Measurements from ENCODE around the gene ERN1.
A peak's percentile ranks its signal among the peaks of the same experiment; 100 is the strongest.

ERN1 gene

GRCh38 chr17:64120159-64120810 lies 9.7 kb downstream of the ERN1 start:
- H3K27me3 Mint-ChIP-seq = no peaks in the 10 kb centered on the region
- ATAC-seq (replicated peaks) (peak; percentile 20 to 31), DNase-seq (no peak)
- no peaks in the 10 kb centered on the region for H3K9me3 Mint-ChIP-seq
- peak overlapping the region in 1 of 2 donors; percentile 25 for H3K4me3 Mint-ChIP-seq
- H3K4me1 Mint-ChIP-seq = peaks cover 16 to 25% of the 10 kb centered on the region in 2 donors
- H3K27ac Mint-ChIP-seq = peak overlapping the region; percentile 51
- peaks cover 3 to 6% of the 10 kb centered on the region in 2 donors for H3K36me3 Mint-ChIP-seq

- ATAC-seq (replicated peaks) (no peak), DNase-seq (no peak)
- Mint-ChIP-seq H3K4me3 (no peak overlapping the region), H3K27me3 (no peaks in the 10 kb centered on the region), H3K27ac (no peak overlapping the region), H3K36me3 (no peaks in the 10 kb centered on the region), H3K4me1 (peaks cover 17 to 25% of the 10 kb centered on the region in 2 donors), H3K9me3 (no peaks in the 10 kb centered on the region)
Measured at GRCh38 chr17:64117981-64118979, 11.7 kb downstream of the ERN1 start.

GRCh38 chr17:64115822-64116534 lies 14.0 kb downstream of the ERN1 start:
- peaks cover 15 to 17% of the 10 kb centered on the region in 2 donors for H3K4me1 Mint-ChIP-seq
- ATAC-seq (replicated peaks) = no peak
- no peaks in the 10 kb centered on the region for H3K27me3 Mint-ChIP-seq
- no peaks in the 10 kb centered on the region for H3K36me3 Mint-ChIP-seq
- no peak overlapping the region for H3K27ac Mint-ChIP-seq
- no peak overlapping the region for H3K4me3 Mint-ChIP-seq
- no peak for DNase-seq
- no peaks in the 10 kb centered on the region for H3K9me3 Mint-ChIP-seq

- ATAC-seq (replicated peaks) (no peak), DNase-seq (no peak)
- H3K9me3 Mint-ChIP-seq = no peaks in the 10 kb centered on the region
- no peaks in the 10 kb centered on the region for H3K27me3 Mint-ChIP-seq
- H3K36me3 Mint-ChIP-seq = no peaks in the 10 kb centered on the region
- H3K4me3 Mint-ChIP-seq = no peak overlapping the region
- H3K27ac Mint-ChIP-seq = no peak overlapping the region
- H3K4me1 Mint-ChIP-seq = peaks cover 13 to 14% of the 10 kb centered on the region in 2 donors
Measured at GRCh38 chr17:64115043-64115698, 14.8 kb downstream of the ERN1 start.

- Mint-ChIP-seq H3K27me3 (no peaks in the 10 kb centered on the region), H3K4me1 (peaks cover 10 to 19% of the 10 kb centered on the region in 2 donors), H3K4me3 (no peak overlapping the region), H3K36me3 (no peaks in the 10 kb centered on the region), H3K27ac (no peak overlapping the region), H3K9me3 (no peaks in the 10 kb centered on the region)
- no peak for ATAC-seq (replicated peaks)
- DNase-seq = no peak
Measured at GRCh38 chr17:64113006-64113405, 16.9 kb downstream of the ERN1 start.

- Mint-ChIP-seq H3K9me3 (no peaks in the 10 kb centered on the region), H3K4me3 (no peak overlapping the region), H3K27ac (no peak overlapping the region), H3K27me3 (no peaks in the 10 kb centered on the region), H3K36me3 (no peaks in the 10 kb centered on the region), H3K4me1 (peaks cover 10 to 19% of the 10 kb centered on the region in 2 donors)
- no peak for DNase-seq
- no peak for ATAC-seq (replicated peaks)
Measured at GRCh38 chr17:64111831-64112230, 18.1 kb downstream of the ERN1 start.

- H3K9me3 Mint-ChIP-seq = no peaks in the 10 kb centered on the region
- no peak overlapping the region for H3K27ac Mint-ChIP-seq
- peaks cover 9 to 13% of the 10 kb centered on the region in 2 donors for H3K4me1 Mint-ChIP-seq
- no peaks in the 10 kb centered on the region for H3K27me3 Mint-ChIP-seq
- DNase-seq (no peak), ATAC-seq (replicated peaks) (no peak)
- H3K4me3 Mint-ChIP-seq = no peak overlapping the region
- H3K36me3 Mint-ChIP-seq = no peaks in the 10 kb centered on the region
Measured at GRCh38 chr17:64110379-64111152, 19.4 kb downstream of the ERN1 start.

- Mint-ChIP-seq H3K27ac (no peak overlapping the region), H3K36me3 (no peaks in the 10 kb centered on the region), H3K9me3 (no peaks in the 10 kb centered on the region), H3K27me3 (no peaks in the 10 kb centered on the region), H3K4me3 (no peak overlapping the region), H3K4me1 (peaks cover 9 to 13% of the 10 kb centered on the region in 2 donors)
- ATAC-seq (replicated peaks) (no peak), DNase-seq (no peak)
Measured at GRCh38 chr17:64109400-64109799, 20.5 kb downstream of the ERN1 start.

GRCh38 chr17:64107500-64108236 lies 22.3 kb downstream of the ERN1 start:
- Mint-ChIP-seq H3K9me3 (no peaks in the 10 kb centered on the region), H3K36me3 (no peaks in the 10 kb centered on the region), H3K4me3 (no peak overlapping the region), H3K4me1 (peaks cover 6 to 13% of the 10 kb centered on the region in 2 donors), H3K27ac (no peak overlapping the region), H3K27me3 (no peaks in the 10 kb centered on the region)
- DNase-seq (no peak), ATAC-seq (replicated peaks) (no peak)

GRCh38 chr17:64106918-64107317 lies 23.0 kb downstream of the ERN1 start:
- no peak overlapping the region for H3K27ac Mint-ChIP-seq
- ATAC-seq (replicated peaks) = no peak
- no peak overlapping the region for H3K4me3 Mint-ChIP-seq
- no peaks in the 10 kb centered on the region for H3K36me3 Mint-ChIP-seq
- DNase-seq = no peak
- H3K27me3 Mint-ChIP-seq = no peaks in the 10 kb centered on the region
- H3K9me3 Mint-ChIP-seq = no peaks in the 10 kb centered on the region
- peaks cover 6 to 13% of the 10 kb centered on the region in 2 donors for H3K4me1 Mint-ChIP-seq

- Mint-ChIP-seq H3K27me3 (no peaks in the 10 kb centered on the region), H3K27ac (no peak overlapping the region), H3K9me3 (no peaks in the 10 kb centered on the region), H3K4me3 (no peak overlapping the region), H3K36me3 (no peaks in the 10 kb centered on the region), H3K4me1 (peaks cover 0 to 2% of the 10 kb centered on the region in 2 donors)
- ATAC-seq (replicated peaks) = no peak
- no peak for DNase-seq
Measured at GRCh38 chr17:64103391-64104364, 26.3 kb downstream of the ERN1 start.

All from stimulated activated naive B cell treated with anti-CD40 and anti-IgM and Interleukin-4, amounts not matched to agents 10 μg/mL and 1 μg/mL and 100 μg/mL, for 72 hours (primary cell).